A549 treated with AZD2906 at 1 μM for 4 hours (cell line): ENCODE measurements around the gene CXADR. TPM values are rescaled to one million over a fixed set of nuclear protein-coding genes. Genes with fewer than 3 reads are reported as not detected.

Experiments
- total RNA-seq: library from RNA; stranded (reverse); fragments of 200-300 nt; extraction: Qiagen RNA extraction; gene quantifications from 5 replicates; pipeline ENCODE4 v1.2.3, GENCODE V29; 2022

The CXADR gene
- total RNA-seq, result 9.6 to 16.1 TPM (median 12.1 TPM) in 5 replicates

DNA sequence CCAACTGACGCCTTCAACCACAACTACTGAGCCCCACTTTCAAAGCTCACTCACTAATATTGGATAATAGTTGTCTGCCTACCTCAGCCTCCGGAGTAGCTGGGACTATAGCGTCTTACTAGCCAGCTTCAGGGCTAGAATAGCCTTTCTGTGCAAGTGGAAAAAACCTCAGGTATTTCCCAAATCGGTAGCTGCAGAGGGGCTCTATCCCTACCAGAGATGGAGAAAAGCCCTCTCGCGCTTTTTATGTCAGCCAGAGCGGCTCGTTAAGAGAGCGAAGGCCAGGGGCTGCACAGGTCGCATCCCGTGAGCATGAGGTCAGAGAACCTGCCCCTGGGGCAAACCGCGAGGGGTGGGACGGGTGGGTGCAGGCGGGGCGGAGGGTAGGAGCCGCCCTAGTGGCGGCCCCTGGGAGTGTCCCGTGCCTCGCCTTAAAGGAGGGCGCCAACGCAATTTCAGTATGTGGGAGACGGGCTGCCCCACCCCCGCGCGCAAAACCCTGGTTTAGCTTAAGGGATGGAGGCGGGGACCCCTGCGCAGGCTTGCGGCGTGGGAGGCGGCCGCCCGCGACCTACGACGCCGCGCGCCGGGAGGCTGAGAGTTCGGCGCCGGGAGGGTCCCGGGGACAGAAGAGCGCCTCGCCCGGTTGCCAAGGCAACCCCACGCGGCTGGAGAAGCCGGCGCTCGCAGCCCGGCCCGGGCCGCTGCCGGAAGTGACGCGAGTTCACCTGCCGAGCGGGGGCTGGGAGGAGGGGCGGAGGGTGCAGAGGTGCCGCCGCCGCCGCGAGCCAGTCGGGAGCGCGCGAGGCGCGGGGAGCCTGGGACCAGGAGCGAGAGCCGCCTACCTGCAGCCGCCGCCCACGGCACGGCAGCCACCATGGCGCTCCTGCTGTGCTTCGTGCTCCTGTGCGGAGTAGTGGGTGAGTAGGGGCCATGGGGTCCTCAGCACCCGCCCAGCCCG is at the start of gene CXADR:
TSS of gene CXADR (plus strand) at position 791 of the 961 bp plus-strand sequence. CDS start at position 878, 87 bp downstream.

GRCh38 chr21:17612565-17613241 is 99.9 kb downstream of the CXADR start, which contains the start of gene BTG3:
Gene BTG3 (minus strand): TSS chr21:17612901. CDS start chr21:17609144, 3,757 bp downstream.

Other genes starting within 250 kb of the CXADR start
- 20.4 to 25.6 TPM (median 23.6 TPM) in 5 replicates for gene BTG3, start 99.9 kb downstream of the CXADR start, total RNA-seq